UCSD-AML1 (cell line): ENCODE data around the gene GTF2IRD1.

Source experiments
- DNase-seq: peaks from one replicate; lab custom pipeline; 2025; ENCODE audit not compliant: unreplicated experiment; lab: John Stamatoyannopoulos, UW

The GTF2IRD1 gene

DNA sequence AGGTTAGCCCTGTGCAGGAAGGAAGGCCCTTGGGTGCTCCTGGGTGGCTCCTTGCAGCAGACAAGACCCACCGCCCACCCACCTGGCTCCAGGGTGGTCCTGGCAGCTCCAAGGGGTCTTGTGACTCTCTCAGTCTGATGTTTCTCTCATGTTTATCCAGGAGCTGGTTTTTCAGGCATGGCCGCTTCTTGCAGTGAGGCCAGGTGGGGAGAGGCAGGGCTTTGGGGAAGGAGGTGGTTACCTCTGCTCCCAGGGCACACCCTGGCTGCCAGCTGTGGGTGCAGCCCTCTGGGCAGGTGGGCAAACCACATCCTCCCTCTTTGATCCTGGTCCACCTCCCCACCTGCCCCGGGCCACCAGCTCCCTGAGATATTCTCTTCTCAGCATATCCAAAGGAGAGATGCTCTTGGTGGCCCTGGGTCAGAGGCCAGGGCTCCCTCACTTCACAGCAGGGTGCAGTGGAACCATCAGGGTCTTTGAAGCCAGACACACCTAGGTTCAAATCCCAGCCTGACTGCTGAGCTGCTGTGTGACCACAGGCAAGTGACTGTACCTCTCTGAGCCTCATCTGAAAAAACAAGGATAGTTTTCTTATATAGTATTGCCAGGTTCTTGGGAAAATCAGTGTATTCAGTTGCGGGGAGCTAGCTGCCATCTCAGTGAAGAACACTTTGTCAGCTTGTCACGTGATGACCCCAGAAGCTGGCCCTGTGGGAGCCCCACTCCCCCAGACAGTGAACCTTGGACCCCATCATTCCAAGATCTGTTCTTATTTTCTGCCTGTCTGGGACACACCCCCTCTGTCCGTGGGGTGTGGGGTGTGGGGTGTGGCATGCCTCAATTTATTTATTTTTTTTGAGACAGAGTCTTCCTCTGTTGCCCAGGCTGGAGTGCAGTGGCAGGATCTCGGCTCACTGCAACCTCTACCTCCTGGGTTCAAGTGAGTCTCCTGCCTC is 11.5 kb downstream of the GTF2IRD1 start:
- no peak for DNase-seq

DNA sequence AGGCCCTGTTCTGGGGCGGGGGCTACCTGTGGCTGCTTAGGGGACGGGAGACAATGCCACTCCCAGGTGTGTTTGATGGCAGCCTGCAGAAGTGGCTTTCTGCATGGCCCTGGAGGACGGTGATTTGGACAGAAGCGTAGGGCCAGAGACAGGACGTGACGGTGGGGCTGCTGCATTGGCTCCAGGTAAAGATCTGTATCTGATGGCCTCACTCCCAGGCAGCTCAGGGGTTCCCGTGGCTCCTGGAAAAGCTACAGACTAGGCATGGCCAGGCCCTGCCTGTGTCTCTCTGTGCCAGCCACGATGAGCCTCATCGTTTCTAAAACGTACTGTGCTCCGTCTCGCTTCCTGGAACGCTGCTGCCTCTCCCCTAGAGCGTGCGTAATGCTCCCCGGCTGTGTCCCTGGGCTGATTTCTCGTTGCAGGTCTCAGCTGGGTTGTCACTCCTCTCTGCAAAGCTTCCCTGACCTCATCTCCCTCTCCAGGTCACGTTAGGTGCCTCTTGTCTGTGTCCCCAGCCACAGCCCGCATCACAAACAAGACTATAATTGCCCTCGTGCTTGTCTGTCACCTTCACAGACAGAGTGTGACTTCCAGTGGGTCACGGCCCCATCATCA is 12.6 kb downstream of the GTF2IRD1 start:
- DNase-seq = no peak

DNA sequence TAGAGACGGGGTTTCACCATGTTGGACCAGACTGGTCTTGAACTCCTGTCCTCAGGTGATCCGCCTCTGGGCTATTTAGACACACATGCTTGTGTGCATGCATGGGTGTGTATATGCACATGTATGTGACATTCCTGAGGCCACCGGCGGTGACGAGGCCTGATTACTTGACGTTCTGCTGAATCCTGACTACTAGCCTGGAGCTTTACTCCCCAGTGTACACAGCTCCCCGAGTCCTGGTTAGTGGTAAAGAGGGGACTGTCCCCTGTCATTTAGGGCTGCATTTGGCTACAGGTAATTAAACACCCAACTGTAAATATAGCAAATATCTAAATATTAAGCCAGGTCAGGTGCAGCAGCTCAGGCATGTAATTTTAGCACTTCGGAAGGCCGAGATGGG is 14.2 kb downstream of the GTF2IRD1 start:
- DNase-seq = no peak

DNA sequence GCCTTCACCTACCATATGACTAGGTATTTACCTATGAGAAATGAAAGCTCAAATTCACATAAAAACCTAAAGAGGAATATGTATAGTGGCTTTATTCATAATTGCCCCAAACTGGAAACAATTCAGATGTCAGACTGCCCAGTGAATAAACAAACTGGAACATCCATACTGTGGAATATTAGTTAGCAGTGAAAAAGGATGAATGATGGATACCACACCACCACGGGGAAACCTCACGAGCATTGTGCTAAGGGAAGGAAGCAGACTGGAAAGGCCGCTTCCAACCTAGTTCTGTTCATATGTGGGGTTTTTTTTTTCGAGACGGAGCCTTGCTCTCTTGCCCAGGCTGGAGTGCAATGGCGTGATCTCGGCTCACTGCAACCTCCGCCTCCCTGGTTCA is 16.8 kb downstream of the GTF2IRD1 start:
- no peak for DNase-seq

DNA sequence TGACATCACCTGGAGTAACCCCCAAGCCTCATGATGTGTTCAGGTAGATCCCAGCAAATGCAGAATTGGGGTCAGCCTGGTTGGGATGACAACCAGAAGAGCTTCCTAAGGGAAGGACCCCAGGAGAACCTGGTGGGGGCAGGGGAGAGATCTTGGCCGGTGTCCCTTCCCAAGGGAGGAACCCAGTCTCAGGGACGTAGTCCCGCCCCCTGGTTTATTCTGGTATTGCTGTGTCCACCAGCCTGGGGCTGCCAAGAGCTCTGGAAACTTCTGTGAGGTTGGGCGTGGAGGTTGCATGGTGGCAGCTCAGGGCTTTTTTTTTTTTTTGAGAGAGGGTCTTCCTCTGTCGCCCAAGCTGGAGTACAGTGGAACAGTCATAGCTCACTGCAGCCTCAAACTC is 19.4 kb downstream of the GTF2IRD1 start:
- DNase-seq = no peak

DNA sequence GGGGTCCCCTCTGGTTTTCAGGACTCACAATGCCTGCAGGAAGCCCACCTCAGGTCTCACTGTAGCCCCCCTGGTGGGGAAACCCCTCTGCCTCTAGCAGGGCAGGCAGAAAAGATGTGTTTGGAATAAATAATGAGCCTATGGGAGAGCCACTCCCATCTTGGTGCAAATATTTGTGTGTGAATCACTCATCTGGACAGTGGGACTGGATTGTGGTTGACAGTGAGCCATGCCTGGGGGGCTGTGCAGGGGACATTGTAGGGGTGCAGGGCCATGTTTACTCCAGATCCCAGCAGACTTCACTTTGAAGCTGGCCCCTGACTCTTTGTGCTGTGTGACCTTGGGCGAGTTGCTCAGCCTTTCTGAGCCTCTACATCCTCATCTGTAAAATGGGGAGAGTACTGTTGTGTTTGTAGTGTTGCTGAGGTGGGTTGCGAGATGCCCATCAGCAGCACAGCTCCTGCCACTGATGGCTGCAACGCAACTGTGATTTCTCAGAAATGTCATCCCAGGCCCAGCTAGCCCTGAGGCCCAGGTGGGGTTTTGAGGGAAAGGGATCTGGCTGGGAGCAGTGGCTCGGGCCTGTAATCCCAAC is 20.7 kb downstream of the GTF2IRD1 start:
- no peak for DNase-seq

DNA sequence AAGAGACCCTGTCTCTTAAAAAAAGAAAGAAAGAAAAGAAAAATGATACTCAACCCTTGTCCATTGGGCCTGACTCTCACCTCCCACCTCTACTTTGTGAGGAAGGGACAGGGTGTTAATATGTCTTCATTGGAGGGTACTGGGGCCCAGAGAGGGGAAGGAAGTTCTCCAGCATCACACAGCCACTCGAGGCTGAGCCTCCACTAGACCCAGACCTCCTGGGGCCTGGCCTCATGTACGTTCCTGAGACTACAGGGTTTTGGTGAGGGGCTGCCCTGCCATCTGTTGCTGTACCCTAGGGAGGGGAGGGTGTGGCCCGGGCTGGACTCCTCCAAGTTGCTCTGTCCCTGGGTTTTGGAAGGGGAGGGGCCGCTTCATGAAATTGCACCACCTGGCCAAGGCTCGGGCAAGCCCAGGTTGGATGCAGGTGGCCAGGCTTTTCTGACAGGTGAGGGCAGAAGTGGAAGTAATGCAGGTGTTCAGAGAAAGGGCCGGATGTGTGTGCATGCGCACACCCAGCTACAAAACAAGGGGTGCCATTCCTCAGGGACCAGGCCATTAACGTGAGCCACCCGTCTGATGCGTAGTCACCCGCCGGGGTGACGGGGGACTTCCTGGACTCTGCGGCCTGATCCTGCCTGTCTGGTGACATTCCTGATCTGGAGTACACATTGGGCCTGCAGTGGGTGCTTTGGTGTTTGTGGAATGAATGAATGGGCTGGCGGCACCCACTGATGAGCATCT is 21.7 kb downstream of the GTF2IRD1 start:
- no peak for DNase-seq

DNA sequence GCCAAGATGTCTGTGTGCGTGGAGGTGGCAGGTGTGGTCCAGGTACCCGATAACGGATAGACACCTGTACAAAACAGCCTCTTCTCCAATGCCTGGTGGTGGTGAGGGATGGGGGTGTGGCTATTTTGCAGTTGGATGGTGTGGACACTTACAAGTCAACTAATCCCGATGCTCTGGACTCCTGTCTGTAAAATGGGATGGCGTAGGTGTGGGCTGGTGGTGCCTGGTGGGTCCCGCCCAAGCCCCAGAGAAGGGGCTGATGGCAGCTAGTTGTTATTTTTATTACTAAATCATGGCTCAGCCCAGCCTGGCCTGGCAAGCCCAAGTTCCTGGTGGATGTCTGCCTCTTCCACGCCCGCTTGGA is 22.3 kb downstream of the GTF2IRD1 start:
- no peak for DNase-seq

DNA sequence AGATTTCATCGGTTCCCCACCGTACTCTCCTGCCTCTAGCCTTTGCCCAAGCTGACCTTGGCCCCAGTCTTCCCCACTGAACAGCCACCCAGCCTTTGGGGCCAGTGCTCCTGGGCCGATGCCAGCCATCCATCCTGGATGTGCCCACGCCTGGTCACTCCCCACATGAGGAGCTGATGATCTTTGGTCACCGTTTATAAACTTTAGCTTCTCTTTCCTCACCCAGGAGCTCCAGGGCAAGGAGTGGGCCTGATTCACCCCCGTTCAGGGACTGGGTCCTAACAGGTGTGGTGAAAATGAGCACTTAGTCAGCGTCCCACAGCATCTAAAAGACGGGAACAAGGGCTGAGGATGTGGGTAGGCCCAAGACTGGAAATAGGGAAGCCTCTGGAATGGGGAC is 22.9 kb downstream of the GTF2IRD1 start:
- no peak for DNase-seq

DNA sequence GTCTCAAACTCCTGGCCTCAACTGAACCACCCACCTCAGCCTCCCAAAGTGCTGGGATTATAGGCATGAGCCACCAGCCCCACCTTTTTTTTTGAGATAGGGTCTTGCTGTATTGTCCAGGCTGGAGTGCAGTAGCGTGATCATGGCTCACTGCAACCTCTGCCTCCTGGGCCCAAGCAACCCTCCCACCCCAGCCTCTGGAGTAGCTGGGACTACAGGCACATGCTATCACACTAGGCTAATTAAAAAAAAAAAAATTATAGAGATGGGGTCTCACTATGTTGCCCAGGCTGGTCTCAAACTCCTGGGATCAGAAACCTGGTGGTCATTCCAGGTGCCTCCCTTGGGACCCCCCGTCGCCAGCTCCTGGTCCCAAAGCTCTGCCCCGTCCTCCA is 25.0 kb downstream of the GTF2IRD1 start:
- DNase-seq = no peak

DNA sequence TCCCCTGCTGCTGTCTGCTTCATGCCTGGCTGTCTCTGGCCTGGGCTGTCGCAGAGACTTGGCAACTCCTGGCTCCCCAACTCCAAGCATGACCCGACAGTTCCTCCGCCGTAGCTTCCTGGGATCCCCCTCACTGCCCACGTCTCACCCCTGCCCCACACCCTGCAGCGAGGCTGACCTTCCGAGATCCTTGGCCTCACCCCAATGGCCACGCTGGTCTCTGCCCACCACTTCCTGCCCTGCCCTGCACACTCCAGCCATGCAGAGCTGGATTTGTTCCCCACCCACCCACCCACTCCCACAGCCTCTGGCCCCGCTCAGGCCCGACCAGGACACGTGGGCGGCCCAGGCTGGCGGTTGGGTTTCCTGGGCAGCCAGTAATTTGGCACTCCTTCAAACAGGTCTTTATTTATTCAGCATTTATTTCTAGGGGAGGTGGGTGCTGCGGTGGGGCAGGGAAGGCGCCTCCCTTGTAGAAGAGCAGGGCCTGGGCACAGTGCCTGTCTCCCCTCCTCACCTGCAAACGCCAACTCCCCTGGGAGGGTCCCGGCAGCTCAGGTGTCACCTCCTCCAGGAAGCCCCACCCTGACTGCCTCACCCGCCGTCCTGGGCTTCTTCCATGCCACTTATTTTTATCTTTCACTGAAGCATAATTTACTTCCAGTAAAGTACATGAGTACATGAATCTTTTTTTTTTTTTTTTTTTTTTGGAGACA is 25.5 kb downstream of the GTF2IRD1 start:
- DNase-seq = no peak

DNA sequence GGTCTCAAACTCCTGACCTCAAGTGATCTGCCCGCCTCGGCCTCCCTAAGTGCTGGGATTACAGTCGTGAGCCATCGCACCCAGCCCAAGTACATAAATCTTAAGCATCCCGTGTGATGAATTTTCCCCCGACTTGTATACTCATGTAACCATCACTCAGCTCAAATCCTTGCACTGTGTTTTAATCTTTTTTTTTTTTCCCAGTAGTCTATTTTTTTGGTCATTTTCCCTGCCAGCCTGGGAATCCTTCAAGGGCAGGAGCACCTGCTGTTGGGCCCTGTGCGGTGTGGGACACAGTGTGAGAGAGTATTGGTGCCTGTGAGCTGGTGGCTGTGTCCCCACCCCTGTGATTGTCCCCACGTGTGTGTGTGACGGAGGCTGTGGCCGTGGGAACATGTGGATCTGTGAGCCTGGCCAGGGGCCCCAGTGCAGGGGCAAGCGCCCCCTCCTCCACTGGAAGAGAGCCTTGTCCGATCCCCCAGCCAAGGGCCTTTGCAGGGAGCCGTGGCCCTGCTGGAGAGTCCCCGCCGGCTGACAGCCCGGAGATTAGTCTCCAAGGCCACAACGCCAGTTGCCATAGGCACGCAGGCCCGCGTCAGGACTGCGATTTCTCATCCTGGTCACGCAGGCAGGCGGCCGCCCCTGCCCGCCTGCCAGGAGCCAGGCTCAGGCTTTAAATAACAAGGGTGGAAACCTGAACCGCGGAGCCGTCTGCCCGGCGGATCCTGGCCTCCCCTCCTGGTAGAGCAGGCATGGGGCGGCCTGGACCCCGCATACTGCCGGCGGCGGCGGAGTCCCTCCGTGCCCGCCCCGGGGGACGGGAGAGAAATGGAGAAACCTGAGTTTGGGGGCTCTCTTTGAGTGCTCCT is 26.5 kb downstream of the GTF2IRD1 start:
- peak; percentile 15 for DNase-seq

DNA sequence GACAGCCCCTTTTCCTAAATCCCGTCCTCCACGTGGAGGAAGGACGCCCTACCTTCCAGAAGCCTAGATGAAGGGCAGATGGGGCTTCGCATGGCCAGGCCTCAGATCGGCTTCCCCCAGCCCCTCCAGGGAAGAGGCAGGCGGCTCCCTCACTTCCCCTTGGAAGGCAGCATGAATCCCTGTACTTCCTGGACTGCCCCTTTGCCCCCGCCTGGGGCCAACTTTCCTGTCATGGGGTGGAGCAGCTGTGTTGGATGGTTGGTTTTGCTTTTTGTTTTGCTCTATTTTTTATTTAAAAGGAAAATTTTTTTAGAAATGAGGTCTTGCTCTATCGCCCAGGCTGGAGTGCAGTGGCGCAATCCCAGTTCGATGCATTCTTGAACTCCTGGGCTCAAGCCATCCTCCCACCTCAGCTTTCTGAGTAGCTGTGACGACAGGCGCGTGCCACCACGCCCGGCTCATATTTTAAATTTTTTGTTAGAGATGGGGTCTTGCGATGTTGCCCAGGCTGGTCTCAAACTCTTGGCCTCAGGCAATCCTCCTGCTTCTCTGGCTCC is 27.2 kb downstream of the GTF2IRD1 start:
- no peak for DNase-seq

DNA sequence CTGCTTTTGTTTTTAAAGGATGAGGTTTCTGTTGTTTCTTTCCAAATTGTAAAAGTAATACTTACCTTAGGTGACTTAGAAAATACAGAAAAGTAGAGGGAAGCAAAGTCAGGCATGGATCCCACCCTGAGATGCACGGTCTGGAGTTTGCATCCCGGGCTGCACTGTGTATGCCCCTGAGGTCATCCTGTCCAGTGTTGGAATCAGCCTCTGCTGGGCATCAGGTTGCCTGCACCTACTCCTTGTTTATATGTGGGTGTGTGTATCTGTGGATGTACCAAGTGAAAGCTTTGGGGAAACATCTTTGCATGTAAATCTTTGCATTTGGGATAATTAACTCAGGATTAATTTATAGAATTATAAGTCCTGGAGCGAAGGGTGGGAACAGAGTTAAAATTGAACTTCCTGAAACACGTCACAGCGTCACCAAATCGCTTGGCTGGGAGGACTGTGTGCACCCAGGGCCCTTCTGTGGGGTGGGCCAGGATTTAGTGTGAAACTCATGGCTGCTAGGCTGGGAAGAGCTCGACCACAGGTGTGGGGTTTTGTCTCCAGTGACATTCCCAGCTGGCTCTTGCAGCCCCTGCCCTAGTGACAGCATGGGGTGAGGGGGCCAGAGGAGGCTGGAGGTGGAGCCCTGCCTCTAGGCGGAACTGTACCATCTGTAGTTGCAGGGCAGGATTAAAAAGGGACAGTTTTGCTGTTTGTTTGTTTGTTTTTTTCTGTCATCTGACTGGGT is 27.9 kb downstream of the GTF2IRD1 start:
- DNase-seq = no peak

DNA sequence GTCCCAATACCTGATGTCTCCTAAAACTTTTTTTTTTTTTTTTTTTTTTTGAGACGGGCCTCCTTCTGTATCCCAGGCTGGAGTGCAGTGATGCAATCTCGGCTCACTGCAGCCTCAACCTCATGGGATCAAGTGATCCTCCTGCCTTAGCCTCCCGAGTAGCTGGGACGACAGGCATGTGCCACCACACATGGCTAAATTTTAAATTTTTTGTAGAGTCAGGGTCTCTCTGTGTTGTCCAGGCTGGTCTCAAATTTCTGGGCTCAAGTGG is 28.4 kb downstream of the GTF2IRD1 start:
- DNase-seq = no peak

DNA sequence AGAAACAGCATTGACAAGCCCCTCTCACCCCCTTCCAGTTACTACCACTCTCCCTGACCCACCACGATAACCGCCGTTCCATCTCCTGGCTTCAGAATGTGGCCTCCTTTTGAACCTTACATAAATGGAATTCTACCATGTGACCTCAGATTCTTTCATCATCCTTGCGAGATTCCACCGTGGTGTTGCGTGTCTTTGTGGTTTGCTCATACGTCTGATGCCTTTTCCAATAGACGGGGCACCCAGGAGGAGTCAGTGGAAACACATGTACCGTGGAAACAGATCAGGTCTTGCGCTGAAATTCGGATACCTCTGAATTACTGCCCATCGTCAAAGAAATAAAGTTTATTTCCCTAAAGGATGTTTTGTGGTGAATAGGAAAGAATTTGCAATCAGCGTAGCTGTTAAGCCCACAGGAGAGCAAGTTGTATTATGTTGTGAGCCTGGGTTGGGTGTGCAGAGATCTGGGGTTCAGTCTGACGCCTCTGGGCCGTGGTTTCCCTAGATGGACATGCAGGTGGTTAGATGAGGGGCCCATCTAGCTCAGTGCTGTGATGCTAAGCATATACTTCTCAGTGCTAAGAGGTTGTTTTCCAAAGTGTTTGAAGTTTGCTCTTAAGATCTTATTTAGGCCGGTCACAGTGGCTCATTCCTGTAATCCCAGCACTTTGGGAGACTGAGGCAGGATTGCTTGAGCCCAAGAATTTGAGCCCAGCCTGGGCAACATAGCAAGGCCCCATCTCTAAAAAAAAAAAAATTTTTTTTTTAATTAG is 29.1 kb downstream of the GTF2IRD1 start:
- DNase-seq = no peak

DNA sequence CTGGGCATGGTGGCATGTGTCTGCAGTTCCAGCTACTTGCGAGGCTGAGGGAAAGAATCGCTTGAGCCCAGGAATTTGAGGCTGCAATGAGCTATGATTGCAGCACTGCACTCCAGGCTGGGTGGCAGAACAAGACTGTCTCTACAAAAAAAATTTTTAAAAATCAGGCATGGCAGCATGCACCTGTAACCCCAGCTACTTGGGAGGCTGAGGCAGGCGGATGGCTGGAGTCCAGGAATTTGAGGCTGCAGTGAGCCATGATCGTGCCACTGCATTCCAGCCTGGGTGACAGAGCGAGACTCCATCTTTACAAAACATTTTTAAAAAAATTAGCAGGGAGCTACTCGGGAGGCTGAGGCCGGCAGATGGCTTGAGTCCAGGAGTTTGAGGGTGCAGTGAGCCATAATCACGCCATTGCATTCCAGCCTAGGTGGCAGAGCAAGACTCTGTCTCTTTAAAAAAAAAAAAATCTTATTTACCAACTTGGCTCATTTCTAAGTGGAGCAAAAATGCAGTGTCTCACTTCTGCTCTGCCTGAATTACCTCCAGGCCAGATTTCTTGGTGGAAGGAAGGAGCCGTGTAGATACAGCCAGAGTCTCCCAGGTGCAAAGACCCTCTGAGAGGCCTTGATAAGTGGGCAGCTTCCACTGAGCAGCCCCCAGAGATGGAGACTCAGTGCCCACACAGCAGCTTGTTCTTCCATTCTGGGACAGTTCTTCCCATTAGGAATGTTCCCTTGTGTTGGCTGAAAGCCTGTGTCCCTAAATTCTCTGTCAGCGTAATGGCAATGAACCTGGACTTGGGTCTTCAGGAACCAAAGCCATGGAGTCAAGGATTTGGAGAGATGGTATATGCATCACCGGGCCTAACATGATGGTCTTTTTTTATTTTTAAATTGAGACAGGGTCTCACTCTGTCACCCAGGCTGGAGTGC is 30.0 kb downstream of the GTF2IRD1 start:
- DNase-seq = no peak
